A549 treated with ZK216348 at 1 μM for 4 hours (cell line): Measurements from ENCODE around the gene FAM136A. TPM values are rescaled to one million over a fixed set of nuclear protein-coding genes. Genes with fewer than 3 reads are reported as not detected.

ENCODE experiments used
- total RNA-seq: library from RNA; stranded (reverse); fragments of 200-300 nt; extraction: Qiagen RNA extraction; gene quantifications from 5 replicates; pipeline ENCODE4 v1.2.3, GENCODE V29; 2022; ENCODE audit warnings: low read depth

FAM136A gene
- 89.1 to 121 TPM (median 94.4 TPM) in 5 replicates for total RNA-seq

DNA sequence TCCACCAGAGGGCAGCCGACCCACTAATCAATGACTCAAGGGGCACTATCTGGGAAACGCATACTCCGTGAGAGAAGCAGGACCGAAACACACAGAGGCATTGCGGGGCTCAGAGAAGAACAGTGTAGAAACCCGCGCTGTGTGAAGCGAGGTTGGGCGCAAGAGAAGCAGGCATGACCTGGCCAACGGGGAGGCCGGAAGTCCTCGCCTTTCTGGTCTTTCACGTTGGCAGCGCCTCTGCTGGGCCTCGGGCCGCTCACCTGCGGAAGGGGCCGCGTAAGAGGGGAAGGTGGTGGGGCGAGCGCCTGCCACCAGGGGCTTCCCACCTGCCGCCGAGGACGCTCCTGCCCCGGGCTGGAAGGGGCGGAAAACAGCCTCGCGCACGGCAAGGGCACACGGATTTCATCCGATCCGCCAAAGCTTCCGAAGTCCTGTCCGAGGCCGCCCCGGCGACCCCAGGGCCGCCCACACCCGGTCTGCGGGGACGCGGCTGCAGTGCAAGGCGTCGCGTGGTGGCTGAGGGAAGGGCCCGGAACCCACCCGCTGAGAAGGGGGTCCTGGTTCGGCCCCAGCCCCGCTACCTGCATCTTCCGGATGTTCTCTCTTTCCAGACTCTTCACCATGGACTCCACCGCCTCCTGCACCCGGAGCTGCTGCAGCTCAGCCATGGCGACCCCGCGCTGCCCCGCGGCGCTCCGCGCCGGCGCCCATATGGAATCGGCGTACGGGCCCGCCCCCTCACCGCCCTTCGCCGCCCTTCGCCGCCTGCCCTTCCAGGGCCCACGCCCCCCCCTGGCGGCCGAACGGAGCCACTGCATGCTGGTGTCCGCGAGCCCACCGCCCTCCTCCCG, at the start of gene FAM136A:
Gene FAM136A, minus strand, starts transcription at position 724 of the 851 bp plus-strand sequence. Its CDS starts 56 bp downstream, at position 668.

DNA sequence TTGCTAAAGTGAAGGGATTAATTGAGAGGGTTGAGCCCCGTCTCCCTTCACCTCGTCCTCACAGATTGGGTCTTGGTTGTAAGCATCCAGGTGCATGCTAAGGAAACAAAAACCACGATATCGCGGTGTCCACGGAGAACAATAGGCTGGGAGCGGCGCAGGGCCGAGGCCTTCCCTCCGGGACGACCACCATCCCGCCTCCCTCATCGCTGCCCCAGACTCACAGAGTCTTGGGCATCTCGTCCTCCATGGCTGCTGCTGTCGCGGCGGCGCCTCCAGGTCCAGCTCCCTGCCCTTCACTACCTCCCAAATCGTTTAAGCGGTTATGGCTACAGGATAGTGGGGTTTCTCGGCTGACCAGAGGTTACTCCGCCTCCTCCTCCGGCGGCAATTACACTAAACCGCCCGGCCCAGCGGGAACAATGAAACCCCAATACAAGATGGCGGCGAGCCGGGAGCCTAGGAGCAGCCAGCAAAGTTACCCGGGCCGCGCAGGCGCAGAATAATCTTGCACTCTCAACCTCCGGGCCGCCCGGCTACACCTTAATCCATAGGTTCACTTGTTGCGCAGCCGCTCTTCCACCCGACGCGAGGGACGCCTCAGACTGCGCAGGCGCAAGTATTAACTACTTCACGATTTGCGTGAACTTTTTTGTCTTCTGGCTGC, 53.6 kb downstream of the FAM136A start, which contains the start of gene TIA1:
Gene TIA1, minus strand, starts transcription at position 448 of the 667 bp plus-strand sequence. Its CDS starts 198 bp downstream, at position 250.

Other genes starting within 250 kb of the FAM136A start
- 353 to 429 TPM (median 420 TPM) in 5 replicates for gene PCBP1, start 214.6 kb downstream of the FAM136A start, total RNA-seq
- gene C2orf42, start 111.0 kb downstream of the FAM136A start, total RNA-seq = 7.0 to 9.8 TPM (median 8.2 TPM) in 5 replicates
- 37.7 to 57.9 TPM (median 52.9 TPM) in 5 replicates for gene TIA1, start 53.4 kb downstream of the FAM136A start, total RNA-seq
- gene PCYOX1, start 43.9 kb downstream of the FAM136A start, total RNA-seq = 27.8 to 50.3 TPM (median 42.3 TPM) in 5 replicates
- 317 to 462 TPM (median 362 TPM) in 5 replicates for gene SNRPG, start 8.3 kb downstream of the FAM136A start, total RNA-seq